CD4-positive, alpha-beta T cell (primary cell): ENCODE results near the gene PPP1R2. TPM values are rescaled to one million over a fixed set of nuclear protein-coding genes. Genes with fewer than 3 reads are reported as not detected.
A peak's percentile ranks its signal among the peaks of the same experiment; 100 is the strongest.

Experiments
- ATAC-seq: fragments of 200-7000 bp; cut with Tn5 transposase; one replicate; pipeline ENCODE4 v1.10.0; 2022; ENCODE audit warnings: mild to moderate bottlenecking; ENCODE audit not compliant: poor library complexity
- CTCF ChIA-PET: fragments of 350-600 bp; sonication (Branson Sonifier 250); formaldehyde crosslinking; loops from one replicate; lab custom pipeline; 2021; ENCODE audit warnings: antibody characterized with exemption, inconsistent platforms; lab: Charles Lee
- POLR2A ChIA-PET: fragments of 350-600 bp; sonication (Branson Sonifier 250); formaldehyde crosslinking; loops from one replicate; lab custom pipeline; 2021; ENCODE audit warnings: antibody characterized with exemption, inconsistent platforms; lab: Charles Lee
- DNase-seq, 14 experiments: peaks; one replicate each; pipeline ENCODE4 v3.0.0-alpha.2; 2013 to 2020; ENCODE audit warnings: mixed read lengths in 2 of 14
- H3K27ac ChIP-seq, 2 donors: one replicate each; pipeline versions ENCODE4 v1.5.1 to v1.7.0; 2013; ENCODE audit warnings: low read length in 2 of 2, low read depth in 1 of 2, mild to moderate bottlenecking in 1 of 2
- H3K27me3 ChIP-seq, 2 experiments: 1 replicate in 1 of 2; 2 replicates in 1 of 2; pipeline versions ENCODE4 v1.6.1 to v1.7.0; 2013; ENCODE audit warnings: low read length in 2 of 2, control low read depth in 1 of 2, mild to moderate bottlenecking in 1 of 2, moderate library complexity in 1 of 2; ENCODE audit not compliant: insufficient read depth in 2 of 2, control insufficient read depth in 1 of 2
- H3K36me3 ChIP-seq: one replicate; pipeline ENCODE4 v1.6.1; 2013; ENCODE audit warnings: low read length, control low read depth; ENCODE audit not compliant: insufficient read depth
- H3K4me1 ChIP-seq: one replicate; pipeline ENCODE4 v1.6.1; 2013; ENCODE audit warnings: low read length, control low read depth; ENCODE audit not compliant: insufficient read depth
- H3K4me3 ChIP-seq: one replicate; pipeline ENCODE4 v1.5.1; 2013; ENCODE audit warnings: mild to moderate bottlenecking, low read length, moderate library complexity
- H3K9me3 ChIP-seq, 2 experiments: 1 replicate in 1 of 2; 2 replicates in 1 of 2; pipeline versions ENCODE4 v1.6.1 to v1.7.0; 2013; ENCODE audit warnings: low read length in 2 of 2, mild to moderate bottlenecking in 2 of 2, control low read depth in 1 of 2, moderate library complexity in 1 of 2; ENCODE audit not compliant: control insufficient read depth in 1 of 2, insufficient read depth in 1 of 2
- H3K27ac Mint-ChIP-seq: one replicate; pipeline ENCODE4 v1.8.0; 2020; ENCODE audit warnings: mixed read lengths
- H3K27me3 Mint-ChIP-seq: one replicate; pipeline ENCODE4 v1.8.0; 2021; ENCODE audit warnings: mixed read lengths
- H3K36me3 Mint-ChIP-seq: one replicate; pipeline ENCODE4 v1.8.0; 2021; ENCODE audit warnings: low read depth, mixed read lengths
- H3K4me1 Mint-ChIP-seq: one replicate; pipeline ENCODE4 v1.8.0; 2021; ENCODE audit warnings: low read depth, mixed read lengths
- H3K4me3 Mint-ChIP-seq: one replicate; pipeline ENCODE4 v1.8.0; 2020; ENCODE audit warnings: mild to moderate bottlenecking, mixed read lengths
- H3K9me3 Mint-ChIP-seq: one replicate; pipeline ENCODE4 v1.8.0; 2020; ENCODE audit warnings: mixed read lengths
- CTCF ChIP-seq: fragments of 200-600 bp; IDR thresholded peaks from one replicate; pipeline ENCODE4 v1.8.0; 2022; ENCODE audit warnings: antibody characterized with exemption, mild to moderate bottlenecking
- intact Hi-C, 2 experiments: fragments of 100-400 bp; cut with DNase I in 1 of 2; cut with micrococcal nuclease in 1 of 2; formaldehyde crosslinking; loops; one replicate each; pipeline versions ENCODE4 v1.15.1 to v1.9.0; 2023 to 2025; cut with DNase I, micrococcal nuclease
- total RNA-seq, 174 experiments: library from RNA in 2 of 174; stranded (reverse) in 2 of 174; gene quantifications; one replicate each; pipeline ENCODE4 v1.2.3 and lab custom pipeline; 2021 to 2026

Gene PPP1R2
- total RNA-seq, 2 experiments from 2014 or later = 205 to 210 TPM

DNA sequence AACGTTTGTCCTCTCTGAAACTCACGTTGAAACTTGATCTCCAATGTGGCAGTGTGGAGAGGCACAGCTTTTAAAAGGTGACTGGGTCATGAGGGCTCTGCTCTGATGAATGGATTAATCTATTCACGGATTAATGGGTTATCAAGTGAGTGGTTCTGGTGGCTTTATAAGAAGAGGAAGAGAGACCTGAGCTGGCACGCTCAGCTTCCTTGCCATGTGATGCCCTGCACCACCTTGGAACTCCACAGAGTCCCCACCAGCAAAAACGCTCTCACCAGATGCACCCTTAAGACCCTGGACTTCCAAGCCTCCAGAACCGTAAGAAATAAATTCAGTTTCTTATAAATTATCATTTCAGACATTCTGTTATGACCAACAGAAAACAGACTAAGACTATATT lies 2.6 kb downstream of the PPP1R2 start:
- Mint-ChIP-seq H3K27ac (peak overlapping the region; percentile 93), H3K9me3 (no peaks in the 10 kb centered on the region), H3K4me3 (peak overlapping the region; percentile 88), H3K27me3 (no peaks in the 10 kb centered on the region), H3K4me1 (peaks cover 68% of the 10 kb centered on the region), H3K36me3 (peaks cover 68% of the 10 kb centered on the region)
- Histone ChIP-seq H3K4me1 (peaks cover 44% of the 10 kb centered on the region), H3K27ac (peak overlapping the region in 1 of 2 donors; percentile 34), H3K9me3 (no peaks in the 10 kb centered on the region), H3K27me3 (no peaks in the 10 kb centered on the region), H3K4me3 (peak overlapping the region; percentile 70), H3K36me3 (no peaks in the 10 kb centered on the region)
- intact Hi-C loops = loop anchor here in 1 of 2 experiments (2.0 to 10.0 kb wide), 3 partner anchors 16 to 1056 kb away; partner anchors contain the start of genes ATP13A3 and LSG1
- no peak for TF ChIP-seq CTCF
- ChIA-PET POLR2A (interaction anchor here (1.0 to 9.4 kb wide), 3 partner anchors 12 to 1401 kb away, joined by 3 to 202 read pairs (median 4); partner anchors contain the start of gene XXYLT1), CTCF (interaction anchor here (1.3 to 6.2 kb wide), 2 partner anchors 16 to 18 kb away, joined by 5 to 33 read pairs; no protein-coding TSS in a partner anchor)
- no peak for ATAC-seq
- peak in 4 of 14 experiments; percentile 42 to 54 (median 44) for DNase-seq

DNA sequence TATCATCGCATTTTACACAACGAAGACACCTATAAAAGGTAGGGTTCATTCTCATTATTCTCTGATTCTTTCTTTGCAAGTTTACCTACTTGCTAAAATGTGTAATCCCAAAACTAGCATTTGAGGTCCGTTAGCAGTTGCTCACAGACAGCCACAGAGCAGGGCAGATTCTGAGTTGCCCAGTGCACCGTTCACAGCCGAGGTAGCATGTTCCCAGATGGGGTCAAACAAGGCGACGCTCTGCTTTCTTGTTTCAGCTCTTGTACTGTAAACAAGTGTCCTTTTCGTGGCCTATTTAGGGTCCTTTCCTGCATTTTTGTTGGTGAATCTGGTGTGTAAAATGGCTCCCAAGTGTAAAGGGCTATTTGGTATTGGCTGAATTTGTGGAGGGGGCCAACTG lies 3.1 kb downstream of the PPP1R2 start:
- no peaks in the 10 kb centered on the region for H3K27me3 ChIP-seq
- no peak for DNase-seq
- peak overlapping the region; percentile 88 for H3K4me3 Mint-ChIP-seq
- POLR2A ChIA-PET = interaction anchor here (1.0 to 9.4 kb wide), 3 partner anchors 13 to 1402 kb away, joined by 3 to 202 read pairs (median 4); partner anchors contain the start of gene XXYLT1
- H3K9me3 ChIP-seq = no peaks in the 10 kb centered on the region
- H3K9me3 Mint-ChIP-seq = no peaks in the 10 kb centered on the region
- peak overlapping the region in 1 of 2 donors; percentile 34 for H3K27ac ChIP-seq
- H3K27me3 Mint-ChIP-seq = no peaks in the 10 kb centered on the region
- CTCF ChIA-PET = interaction anchor here (6.2 kb wide), 1 partner anchor 17 kb away, joined by 33 read pairs; no protein-coding TSS in a partner anchor
- TF ChIP-seq CTCF = no peak
- peaks cover 73% of the 10 kb centered on the region for H3K36me3 Mint-ChIP-seq
- H3K27ac Mint-ChIP-seq = peak overlapping the region; percentile 93
- intact Hi-C loops = loop anchor here in 1 of 2 experiments (2.0 to 10.0 kb wide), 3 partner anchors 15 to 1055 kb away; partner anchors contain the start of genes ATP13A3 and LSG1
- peak overlapping the region; percentile 70 for H3K4me3 ChIP-seq
- no peaks in the 10 kb centered on the region for H3K36me3 ChIP-seq
- H3K4me1 ChIP-seq = peaks cover 43% of the 10 kb centered on the region
- ATAC-seq = no peak
- H3K4me1 Mint-ChIP-seq = peaks cover 68% of the 10 kb centered on the region

DNA sequence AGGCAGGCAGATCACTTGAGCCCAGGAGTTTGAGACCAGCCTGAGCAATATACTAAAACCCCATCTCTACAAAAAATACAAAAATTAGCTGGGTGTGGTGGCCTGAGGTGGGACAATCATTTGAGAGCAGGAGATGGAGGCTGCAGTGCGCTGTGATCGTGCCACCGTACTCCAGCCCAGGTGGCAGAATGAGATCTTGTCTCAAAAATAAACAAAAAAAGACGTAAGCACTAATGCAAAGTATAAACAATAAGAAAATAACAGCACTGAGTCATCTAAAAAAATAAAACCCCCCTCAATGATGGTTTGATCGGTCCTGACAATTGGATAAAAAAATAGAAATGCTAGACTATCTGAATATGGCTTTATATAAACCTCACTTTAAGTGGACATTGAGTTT lies 3.6 kb downstream of the PPP1R2 start:
- POLR2A ChIA-PET = interaction anchor here (0.6 to 9.4 kb wide), 4 partner anchors 13 to 1402 kb away, joined by 3 to 202 read pairs (median 4); partner anchors contain the start of gene XXYLT1
- Histone ChIP-seq H3K27ac (peak overlapping the region in 1 of 2 donors; percentile 32), H3K4me1 (peaks cover 43% of the 10 kb centered on the region)

More for the DNA sequence above, 3.6 kb downstream of the PPP1R2 start:
- Mint-ChIP-seq H3K27ac (peak overlapping the region; percentile 93), H3K9me3 (no peaks in the 10 kb centered on the region), H3K4me3 (peak overlapping the region; percentile 88), H3K27me3 (no peaks in the 10 kb centered on the region), H3K36me3 (peaks cover 79% of the 10 kb centered on the region), H3K4me1 (peaks cover 68% of the 10 kb centered on the region)
- DNase-seq (no peak), ATAC-seq (no peak)
- H3K4me3 ChIP-seq = peak overlapping the region; percentile 70
- no peak for TF ChIP-seq CTCF
- peaks cover 4% of the 10 kb centered on the region for H3K36me3 ChIP-seq
- CTCF ChIA-PET = interaction anchor here (6.2 kb wide), 1 partner anchor 17 kb away, joined by 33 read pairs; no protein-coding TSS in a partner anchor
- no peaks in the 10 kb centered on the region for H3K9me3 ChIP-seq
- H3K27me3 ChIP-seq = no peaks in the 10 kb centered on the region
- intact Hi-C loops = loop anchor here in 1 of 2 experiments (2.0 kb wide), 1 partner anchor 15 kb away; no protein-coding TSS in a partner anchor
